Measurements from ENCODE around the gene TGFBR1.

Gene TGFBR1

DNA sequence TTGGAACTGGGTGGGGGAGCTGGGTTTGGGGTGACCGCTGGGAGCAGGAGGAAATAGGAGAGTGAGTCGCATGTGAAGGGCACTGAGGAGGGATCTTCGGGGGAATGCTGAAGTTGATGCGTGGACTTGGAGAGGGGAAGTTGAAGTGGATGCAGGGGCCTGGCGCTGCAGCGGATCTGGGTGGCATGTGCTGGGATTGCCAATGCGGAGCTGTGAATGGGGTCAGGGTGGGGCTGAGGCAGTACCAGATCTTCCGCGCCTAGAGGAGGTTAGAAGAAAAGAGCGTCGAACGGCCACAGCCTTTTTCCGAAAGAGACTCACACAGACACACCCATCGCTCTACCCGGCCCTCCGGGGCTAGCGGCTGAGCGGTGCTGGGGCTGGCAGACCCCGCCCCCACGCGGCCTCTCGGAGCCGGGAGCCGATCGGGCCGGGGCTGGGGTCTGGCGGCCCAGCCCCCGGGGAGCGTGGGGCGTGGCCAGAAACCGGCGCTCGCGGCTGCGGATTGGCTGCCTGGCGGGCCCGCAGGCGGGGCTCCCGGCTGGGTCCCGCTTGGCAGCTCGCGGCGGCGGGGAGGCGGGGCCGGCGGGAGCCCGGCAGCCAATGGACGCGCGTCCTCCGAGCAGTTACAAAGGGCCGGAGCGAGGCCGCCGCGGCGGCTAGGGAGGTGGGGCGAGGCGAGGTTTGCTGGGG lies at the start of gene TGFBR1:
TSS of gene TGFBR1 (plus strand) at position 655 of the 693 bp plus-strand sequence. CDS start 93 bp downstream, outside the sequence.
- DNase-seq = peak; percentile 94

DNA sequence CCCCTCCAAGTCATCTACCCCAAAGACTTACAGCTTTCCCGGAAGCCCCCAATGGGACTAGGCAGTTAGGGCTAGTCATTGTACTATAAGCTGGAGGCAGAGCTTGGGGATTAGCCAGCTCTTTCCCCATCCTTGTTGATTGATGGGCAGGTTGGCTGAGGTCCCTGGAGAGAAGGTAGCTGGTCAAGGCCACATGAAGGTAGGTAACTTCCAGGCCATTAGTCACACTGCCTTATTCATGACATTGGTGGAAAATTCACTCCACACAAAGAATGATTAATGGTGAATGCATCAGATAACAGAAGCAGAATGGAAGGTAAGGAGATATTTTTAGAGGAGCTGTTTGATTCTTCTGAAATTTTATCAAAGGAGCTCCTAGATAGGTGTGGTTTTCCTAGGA lies 49.5 kb upstream of the TGFBR1 start:
- DNase-seq = no peak

GRCh38 chr9:99056186-99056585 lies 48.7 kb upstream of the TGFBR1 start:
- no peak for DNase-seq

DNA sequence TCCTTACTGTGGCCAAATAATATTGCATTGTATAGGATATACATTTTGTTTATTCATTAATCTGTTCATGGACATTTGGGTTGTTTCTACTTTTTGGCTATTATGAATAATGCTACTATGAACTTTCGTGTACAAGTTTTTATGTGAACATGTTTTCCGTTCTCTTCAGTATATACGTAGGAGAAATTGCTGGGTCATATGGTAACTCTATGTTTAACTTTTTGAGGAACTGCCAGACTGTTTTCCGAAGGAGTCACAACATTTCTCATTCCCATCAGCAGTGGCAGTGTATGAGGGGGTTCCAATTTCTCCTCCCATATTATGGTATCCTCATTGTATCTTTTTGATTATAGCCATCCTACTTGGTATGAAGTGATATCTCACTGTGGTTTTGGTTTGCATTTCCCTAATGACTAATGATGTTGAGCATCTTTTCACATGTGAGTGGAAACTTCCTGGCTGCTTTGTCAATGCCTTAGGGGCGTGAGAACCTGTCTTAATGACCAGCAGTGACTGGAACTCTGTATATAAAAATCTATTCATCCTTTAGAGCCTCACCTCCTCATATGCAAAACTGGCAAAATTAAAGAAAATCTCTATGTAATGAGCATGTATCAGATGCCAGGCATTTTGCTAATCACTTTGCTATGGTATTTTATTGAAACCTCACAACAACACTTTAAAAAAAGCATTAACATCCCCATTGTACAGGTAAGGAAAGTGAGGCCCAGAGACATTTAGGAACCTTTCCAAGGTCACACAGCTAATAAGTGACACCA lies 47.8 kb upstream of the TGFBR1 start:
- DNase-seq = peak; percentile 95

DNA sequence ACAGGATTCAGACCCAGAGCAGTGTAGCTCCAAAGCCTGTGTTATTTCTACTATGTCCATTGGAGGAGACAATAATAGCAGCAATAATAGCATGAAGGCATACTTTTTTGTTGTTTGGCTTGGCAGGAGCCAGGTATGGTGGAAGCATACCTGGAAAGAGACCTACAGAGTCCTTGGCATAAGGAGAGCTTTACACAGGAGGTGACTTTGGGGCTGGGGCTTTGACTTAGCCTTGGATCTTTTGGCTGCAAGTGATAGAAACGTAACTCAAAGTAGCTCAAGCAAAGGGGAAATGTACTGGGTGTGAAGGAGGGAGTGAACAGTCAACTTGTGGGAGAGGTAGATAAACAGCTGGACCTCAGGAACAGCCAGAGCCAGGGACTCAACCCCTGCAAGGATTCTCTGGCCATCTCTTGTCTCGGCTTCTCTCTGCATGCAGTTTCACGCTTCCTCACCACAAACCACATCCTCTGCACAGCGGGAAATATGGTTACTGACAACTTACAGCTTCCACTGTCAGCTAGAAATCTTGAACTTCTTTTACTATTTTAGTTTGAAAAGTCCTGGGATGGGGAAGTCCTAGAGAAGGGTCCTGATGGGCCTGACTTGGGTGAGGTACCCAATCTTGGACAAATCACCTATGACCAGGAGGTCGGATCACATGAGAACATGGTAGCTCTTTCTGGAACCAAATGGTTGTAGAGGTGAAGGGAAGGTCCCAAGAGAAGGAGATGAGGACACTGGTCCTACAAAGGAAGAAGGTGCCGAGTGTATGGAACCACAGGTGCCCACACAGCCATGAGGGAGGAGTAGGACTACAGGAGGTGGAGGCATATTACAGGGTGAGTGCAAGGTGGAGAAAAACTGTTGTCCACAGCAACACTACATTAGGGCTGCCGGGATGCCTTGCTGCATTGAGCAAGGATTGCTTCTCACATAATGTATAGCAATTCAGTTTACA lies 47.0 kb upstream of the TGFBR1 start:
- peak; percentile 89 for DNase-seq

GRCh38 chr9:99058964-99059921 lies 45.7 kb upstream of the TGFBR1 start:
- DNase-seq = peak; percentile 52

GRCh38 chr9:99060621-99061020 lies 44.3 kb upstream of the TGFBR1 start:
- no peak for DNase-seq

DNA sequence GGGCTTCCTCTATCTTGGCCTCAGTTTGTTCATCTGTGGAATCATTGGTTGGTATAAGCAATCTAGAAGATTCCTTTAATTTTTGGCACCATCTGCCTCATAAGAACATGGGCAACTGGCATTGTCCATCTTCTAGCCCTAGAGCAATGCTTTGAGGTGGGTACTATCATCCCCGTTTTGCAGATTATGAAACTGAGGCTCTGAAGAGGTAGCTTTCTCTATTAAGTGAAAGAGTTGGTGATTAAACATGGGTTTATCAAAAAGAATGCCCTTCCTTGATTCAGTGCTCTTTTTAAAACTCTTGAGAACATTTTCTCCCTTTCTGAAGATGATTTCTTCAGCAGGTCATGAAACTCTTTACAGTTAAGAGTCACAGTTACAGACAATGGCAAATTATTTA lies 42.4 kb upstream of the TGFBR1 start:
- DNase-seq = no peak

DNA sequence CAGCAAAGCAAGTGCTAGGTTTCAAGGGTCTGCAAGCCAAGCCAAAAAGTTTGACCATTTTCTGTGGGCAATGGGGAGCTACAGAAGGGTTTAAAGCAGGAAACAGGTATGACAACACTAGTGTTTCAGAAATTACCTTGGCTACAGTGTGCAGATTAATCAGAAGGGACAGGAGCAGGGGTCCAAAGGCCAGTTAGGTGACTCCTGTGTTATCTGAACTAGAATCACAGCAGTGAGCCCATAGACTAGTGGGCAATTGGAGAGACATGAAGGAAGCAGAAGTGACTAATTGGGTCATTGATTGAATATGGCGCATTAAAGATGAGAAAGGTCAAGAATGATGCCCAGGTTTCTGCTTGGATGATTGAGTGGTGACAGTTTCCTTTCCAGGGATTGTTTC lies 41.4 kb upstream of the TGFBR1 start:
- DNase-seq = no peak

GRCh38 chr9:99066571-99066970 lies 38.3 kb upstream of the TGFBR1 start:
- no peak for DNase-seq

- DNase-seq = no peak
Measured at GRCh38 chr9:99069075-99069474, 35.8 kb upstream of the TGFBR1 start.

DNA sequence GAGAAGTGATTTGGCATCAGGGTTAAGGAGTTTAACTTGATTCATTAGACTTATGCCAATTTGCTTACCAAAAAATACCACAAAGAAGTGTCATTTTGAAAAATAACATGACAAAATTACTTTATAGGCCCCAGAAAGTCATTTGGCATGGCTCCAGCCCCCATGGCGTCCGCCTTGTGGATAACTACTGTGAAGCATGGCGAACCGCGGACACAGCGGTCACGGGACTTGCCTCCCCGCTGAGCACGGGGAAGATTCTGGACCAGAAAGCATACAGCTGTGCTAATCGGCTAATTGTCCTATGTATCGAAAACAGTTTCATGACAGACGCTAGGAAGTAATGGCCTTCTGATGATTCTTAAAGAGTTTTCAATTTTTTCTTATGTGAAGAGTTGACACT lies 35.4 kb upstream of the TGFBR1 start:
- no peak for DNase-seq

DNA sequence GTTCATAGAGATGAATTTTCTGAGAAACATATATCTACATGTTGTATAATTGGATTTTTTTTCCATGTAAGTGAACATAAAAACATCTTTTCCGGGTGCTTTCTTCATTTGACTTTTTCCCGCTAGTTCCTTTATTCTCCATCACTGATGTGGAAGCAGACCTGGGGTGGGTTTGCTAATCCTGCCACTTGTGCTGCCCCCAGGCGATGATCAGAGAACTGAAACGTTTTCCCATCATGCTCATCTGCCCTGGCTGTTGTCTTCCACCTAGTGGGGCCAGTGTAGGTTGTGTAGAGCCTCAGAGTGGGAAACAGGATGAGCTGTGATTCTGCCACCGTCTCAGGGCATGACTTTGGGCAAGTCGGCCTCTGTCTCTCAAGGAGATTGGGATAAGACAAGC lies 34.2 kb upstream of the TGFBR1 start:
- no peak for DNase-seq

DNA sequence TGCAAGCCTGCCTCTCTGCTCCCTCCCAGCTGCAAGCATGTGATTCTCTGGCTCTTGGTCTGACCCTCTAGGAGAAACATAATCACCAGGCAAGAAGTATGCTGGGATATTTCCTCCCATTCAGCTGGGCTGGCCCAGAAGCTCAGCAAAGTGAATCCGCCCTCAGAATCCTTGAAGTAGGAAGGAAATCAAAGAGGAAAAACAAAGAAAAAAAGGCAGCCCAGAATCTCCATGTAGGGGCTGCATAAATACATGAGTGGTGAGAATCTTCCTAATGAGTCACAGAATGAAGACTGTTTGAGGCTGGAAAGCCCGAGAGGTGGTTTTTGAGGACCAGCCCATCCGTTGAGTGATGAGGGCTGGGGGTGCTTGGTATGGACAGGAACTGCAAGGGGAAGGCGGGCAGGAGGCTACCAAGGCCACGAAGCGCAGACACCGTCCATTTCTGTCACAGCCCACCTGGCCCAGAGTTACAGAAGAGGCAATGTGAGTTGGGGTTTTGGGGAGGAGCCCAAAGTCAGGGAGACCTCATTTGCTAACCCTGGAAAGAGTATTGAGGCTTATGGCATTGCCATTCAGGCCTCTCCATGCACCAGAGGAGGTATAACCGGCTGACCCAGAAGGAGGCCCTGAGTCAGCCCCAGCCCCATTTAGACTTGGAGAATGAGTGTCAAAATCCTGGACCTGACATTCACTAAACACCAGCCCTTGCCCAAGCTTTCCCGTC lies 33.4 kb upstream of the TGFBR1 start:
- DNase-seq = peak; percentile 55

DNA sequence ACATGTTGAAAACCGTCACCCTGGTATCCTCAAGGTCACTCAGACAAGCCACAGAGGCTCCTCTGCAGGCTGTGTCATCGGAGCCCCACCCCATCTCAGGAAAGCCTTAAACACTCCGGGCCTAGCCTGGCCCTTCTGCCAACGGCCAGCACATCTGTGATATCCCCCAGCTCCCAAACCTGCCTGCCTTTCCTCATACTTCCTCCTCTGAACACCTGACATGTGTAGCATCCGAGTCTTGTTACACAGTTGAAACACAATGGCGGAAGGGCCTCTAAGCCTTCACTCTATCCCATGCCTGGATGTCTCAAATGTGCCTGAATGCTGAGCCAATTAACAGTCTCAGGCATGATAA lies 32.9 kb upstream of the TGFBR1 start:
- DNase-seq = no peak

- no peak for DNase-seq
Measured at GRCh38 chr9:99073347-99073746, 31.6 kb upstream of the TGFBR1 start.

- no peak for DNase-seq
Measured at GRCh38 chr9:99073985-99074901, 30.7 kb upstream of the TGFBR1 start.

- no peak for DNase-seq
Measured at GRCh38 chr9:99074902-99075245, 30.0 kb upstream of the TGFBR1 start.

GRCh38 chr9:99075246-99075912 lies 29.5 kb upstream of the TGFBR1 start:
- DNase-seq = peak; percentile 82

GRCh38 chr9:99076030-99076429 lies 28.9 kb upstream of the TGFBR1 start:
- DNase-seq = no peak
